ENCODE data around the gene SLC39A1. TPM values are rescaled to one million over a fixed set of nuclear protein-coding genes. Genes with fewer than 3 reads are reported as not detected.

SLC39A1 gene
- total and polyA plus RNA-seq, 2 of the 8 experiments (the other 6 are each of a cell fraction or from before 2014, with no cell fraction given): 238 to 337 TPM

DNA sequence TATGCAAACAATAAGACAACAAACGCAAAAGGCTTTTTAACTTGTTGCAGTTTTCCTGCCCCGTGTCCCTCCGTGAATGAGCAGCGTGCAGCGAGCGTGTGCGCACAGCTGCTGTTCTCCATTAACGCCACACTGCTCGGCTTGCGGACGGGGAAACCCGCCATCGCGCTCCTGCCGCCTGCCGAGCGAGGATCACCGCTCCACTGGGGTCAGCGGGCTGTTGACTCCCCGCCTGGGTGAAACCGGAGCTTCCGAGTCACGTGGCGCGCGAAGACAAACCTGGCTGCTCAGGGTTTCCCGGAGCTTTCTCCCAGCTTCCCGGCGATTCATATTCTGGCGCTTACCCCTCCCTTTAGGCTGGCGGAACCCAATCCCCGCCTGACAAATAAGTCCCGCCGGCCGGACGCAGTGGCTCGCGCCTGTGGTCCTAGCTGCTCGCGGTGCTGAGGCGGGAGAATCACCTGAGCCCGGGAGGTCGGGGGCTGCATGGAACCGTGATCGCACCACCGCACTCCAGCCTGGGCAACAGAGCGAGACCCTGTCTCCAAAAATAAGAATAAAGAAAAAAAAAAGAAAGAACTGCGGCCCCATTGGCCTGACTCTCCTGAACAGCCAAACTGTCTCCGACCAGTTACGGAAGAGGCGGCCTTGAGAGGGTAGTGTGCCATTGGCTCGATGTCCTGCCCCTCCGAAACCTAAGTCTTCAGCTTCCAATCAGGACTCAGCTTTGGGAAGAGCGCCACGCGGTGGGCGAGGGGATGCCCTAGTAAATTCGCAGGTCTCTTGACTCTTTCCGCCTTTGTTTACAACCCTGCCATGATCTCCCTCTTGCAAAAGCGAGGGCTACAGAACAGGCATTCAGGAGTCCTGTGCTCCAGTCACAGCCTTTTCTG is 4.0 kb upstream of the SLC39A1 start, which contains the start of gene CREB3L4 (continued):
- TF ChIP-seq, protein P1, sequence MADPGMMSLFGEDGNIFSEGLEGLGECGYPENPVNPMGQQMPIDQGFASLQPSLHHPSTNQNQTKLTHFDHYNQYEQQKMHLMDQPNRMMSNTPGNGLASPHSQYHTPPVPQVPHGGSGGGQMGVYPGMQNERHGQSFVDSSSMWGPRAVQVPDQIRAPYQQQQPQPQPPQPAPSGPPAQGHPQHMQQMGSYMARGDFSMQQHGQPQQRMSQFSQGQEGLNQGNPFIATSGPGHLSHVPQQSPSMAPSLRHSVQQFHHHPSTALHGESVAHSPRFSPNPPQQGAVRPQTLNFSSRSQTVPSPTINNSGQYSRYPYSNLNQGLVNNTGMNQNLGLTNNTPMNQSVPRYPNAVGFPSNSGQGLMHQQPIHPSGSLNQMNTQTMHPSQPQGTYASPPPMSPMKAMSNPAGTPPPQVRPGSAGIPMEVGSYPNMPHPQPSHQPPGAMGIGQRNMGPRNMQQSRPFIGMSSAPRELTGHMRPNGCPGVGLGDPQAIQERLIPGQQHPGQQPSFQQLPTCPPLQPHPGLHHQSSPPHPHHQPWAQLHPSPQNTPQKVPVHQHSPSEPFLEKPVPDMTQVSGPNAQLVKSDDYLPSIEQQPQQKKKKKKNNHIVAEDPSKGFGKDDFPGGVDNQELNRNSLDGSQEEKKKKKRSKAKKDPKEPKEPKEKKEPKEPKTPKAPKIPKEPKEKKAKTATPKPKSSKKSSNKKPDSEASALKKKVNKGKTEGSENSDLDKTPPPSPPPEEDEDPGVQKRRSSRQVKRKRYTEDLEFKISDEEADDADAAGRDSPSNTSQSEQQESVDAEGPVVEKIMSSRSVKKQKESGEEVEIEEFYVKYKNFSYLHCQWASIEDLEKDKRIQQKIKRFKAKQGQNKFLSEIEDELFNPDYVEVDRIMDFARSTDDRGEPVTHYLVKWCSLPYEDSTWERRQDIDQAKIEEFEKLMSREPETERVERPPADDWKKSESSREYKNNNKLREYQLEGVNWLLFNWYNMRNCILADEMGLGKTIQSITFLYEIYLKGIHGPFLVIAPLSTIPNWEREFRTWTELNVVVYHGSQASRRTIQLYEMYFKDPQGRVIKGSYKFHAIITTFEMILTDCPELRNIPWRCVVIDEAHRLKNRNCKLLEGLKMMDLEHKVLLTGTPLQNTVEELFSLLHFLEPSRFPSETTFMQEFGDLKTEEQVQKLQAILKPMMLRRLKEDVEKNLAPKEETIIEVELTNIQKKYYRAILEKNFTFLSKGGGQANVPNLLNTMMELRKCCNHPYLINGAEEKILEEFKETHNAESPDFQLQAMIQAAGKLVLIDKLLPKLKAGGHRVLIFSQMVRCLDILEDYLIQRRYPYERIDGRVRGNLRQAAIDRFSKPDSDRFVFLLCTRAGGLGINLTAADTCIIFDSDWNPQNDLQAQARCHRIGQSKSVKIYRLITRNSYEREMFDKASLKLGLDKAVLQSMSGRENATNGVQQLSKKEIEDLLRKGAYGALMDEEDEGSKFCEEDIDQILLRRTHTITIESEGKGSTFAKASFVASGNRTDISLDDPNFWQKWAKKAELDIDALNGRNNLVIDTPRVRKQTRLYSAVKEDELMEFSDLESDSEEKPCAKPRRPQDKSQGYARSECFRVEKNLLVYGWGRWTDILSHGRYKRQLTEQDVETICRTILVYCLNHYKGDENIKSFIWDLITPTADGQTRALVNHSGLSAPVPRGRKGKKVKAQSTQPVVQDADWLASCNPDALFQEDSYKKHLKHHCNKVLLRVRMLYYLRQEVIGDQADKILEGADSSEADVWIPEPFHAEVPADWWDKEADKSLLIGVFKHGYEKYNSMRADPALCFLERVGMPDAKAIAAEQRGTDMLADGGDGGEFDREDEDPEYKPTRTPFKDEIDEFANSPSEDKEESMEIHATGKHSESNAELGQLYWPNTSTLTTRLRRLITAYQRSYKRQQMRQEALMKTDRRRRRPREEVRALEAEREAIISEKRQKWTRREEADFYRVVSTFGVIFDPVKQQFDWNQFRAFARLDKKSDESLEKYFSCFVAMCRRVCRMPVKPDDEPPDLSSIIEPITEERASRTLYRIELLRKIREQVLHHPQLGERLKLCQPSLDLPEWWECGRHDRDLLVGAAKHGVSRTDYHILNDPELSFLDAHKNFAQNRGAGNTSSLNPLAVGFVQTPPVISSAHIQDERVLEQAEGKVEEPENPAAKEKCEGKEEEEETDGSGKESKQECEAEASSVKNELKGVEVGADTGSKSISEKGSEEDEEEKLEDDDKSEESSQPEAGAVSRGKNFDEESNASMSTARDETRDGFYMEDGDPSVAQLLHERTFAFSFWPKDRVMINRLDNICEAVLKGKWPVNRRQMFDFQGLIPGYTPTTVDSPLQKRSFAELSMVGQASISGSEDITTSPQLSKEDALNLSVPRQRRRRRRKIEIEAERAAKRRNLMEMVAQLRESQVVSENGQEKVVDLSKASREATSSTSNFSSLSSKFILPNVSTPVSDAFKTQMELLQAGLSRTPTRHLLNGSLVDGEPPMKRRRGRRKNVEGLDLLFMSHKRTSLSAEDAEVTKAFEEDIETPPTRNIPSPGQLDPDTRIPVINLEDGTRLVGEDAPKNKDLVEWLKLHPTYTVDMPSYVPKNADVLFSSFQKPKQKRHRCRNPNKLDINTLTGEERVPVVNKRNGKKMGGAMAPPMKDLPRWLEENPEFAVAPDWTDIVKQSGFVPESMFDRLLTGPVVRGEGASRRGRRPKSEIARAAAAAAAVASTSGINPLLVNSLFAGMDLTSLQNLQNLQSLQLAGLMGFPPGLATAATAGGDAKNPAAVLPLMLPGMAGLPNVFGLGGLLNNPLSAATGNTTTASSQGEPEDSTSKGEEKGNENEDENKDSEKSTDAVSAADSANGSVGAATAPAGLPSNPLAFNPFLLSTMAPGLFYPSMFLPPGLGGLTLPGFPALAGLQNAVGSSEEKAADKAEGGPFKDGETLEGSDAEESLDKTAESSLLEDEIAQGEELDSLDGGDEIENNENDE (IDR thresholded peaks at IDR 0.05; ENCODE audit: insufficient replicate concordance, low read length): no peak
- TF ChIP-seq JUND (IDR thresholded peaks at IDR 0.05; ENCODE audit: low read length): no peak
- TF ChIP-seq CBX8 (IDR thresholded peaks at IDR 0.05; ENCODE audit: borderline replicate concordance, low read depth, low read length): no peak
- no peak for TF ChIP-seq CHD1 (IDR thresholded peaks at IDR 0.05; ENCODE audit: low read depth, low read length)
- peak; percentile 6 for TF ChIP-seq SAP30 (IDR thresholded peaks at IDR 0.05; ENCODE audit: insufficient read depth, insufficient replicate concordance, low read length)
- no peak for TF ChIP-seq SRF (IDR thresholded peaks at IDR 0.05; ENCODE audit: low read depth, low read length)
- TF ChIP-seq SUZ12 (IDR thresholded peaks at IDR 0.05; ENCODE audit: low read length): no peak
